ENCODE data around the gene ORC3.
"Not testable (repeated sequence)": the region's sequence is repeated elsewhere in the genome, so short reads cannot be mapped to it uniquely, and the experiment has no call there.

Gene ORC3

GRCh38 chr6:87675004-87675681 is 85.2 kb downstream of the ORC3 start:
- POLR2A ChIA-PET (ENCODE audit: low non-redundant PET): no interaction called here
- DNase-seq (ENCODE audit: low spot score): no peak
- no peak overlapping the region for H3K27ac ChIP-seq
- TF ChIP-seq, protein P1, sequence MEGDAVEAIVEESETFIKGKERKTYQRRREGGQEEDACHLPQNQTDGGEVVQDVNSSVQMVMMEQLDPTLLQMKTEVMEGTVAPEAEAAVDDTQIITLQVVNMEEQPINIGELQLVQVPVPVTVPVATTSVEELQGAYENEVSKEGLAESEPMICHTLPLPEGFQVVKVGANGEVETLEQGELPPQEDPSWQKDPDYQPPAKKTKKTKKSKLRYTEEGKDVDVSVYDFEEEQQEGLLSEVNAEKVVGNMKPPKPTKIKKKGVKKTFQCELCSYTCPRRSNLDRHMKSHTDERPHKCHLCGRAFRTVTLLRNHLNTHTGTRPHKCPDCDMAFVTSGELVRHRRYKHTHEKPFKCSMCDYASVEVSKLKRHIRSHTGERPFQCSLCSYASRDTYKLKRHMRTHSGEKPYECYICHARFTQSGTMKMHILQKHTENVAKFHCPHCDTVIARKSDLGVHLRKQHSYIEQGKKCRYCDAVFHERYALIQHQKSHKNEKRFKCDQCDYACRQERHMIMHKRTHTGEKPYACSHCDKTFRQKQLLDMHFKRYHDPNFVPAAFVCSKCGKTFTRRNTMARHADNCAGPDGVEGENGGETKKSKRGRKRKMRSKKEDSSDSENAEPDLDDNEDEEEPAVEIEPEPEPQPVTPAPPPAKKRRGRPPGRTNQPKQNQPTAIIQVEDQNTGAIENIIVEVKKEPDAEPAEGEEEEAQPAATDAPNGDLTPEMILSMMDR (conservative IDR thresholded peaks at IDR 0.05; ENCODE audit: low read depth): no peak
- CTCF ChIA-PET: no interaction called here

GRCh38 chr6:87682310-87682709 is 92.4 kb downstream of the ORC3 start:
- DNase-seq (ENCODE audit: low spot score): no peak
- CTCF ChIA-PET: interaction anchor here (0.6 kb wide), 1 partner anchor 102 kb away, joined by 3 read pairs; no protein-coding TSS in a partner anchor
- POLR2A ChIA-PET (ENCODE audit: low non-redundant PET): no interaction called here
- H3K27ac ChIP-seq: no peak overlapping the region
- TF ChIP-seq, protein P1 (conservative IDR thresholded peaks at IDR 0.05; ENCODE audit: low read depth): no peak

GRCh38 chr6:87683890-87684289 is 94.0 kb downstream of the ORC3 start:
- H3K27ac ChIP-seq: no peak overlapping the region
- ChIA-PET CTCF (no interaction called here), POLR2A (ENCODE audit: low non-redundant PET) (no interaction called here)
- no peak for DNase-seq (ENCODE audit: low spot score)
- TF ChIP-seq, protein P1 (conservative IDR thresholded peaks at IDR 0.05; ENCODE audit: low read depth): no peak

- ChIA-PET POLR2A (ENCODE audit: low non-redundant PET) (no interaction called here), CTCF (interaction anchor here (0.6 kb wide), 1 partner anchor 1469 kb away, joined by 3 read pairs; no protein-coding TSS in a partner anchor)
- TF ChIP-seq, protein P1 (conservative IDR thresholded peaks at IDR 0.05; ENCODE audit: low read depth): no peak
- DNase-seq (ENCODE audit: low spot score): no peak
- no peak overlapping the region for H3K27ac ChIP-seq
Measured at GRCh38 chr6:87684895-87685654, 95.1 kb downstream of the ORC3 start.

- POLR2A ChIA-PET (ENCODE audit: low non-redundant PET); H3K27ac ChIP-seq; DNase-seq (ENCODE audit: low spot score): not testable (repeated sequence)
- CTCF ChIA-PET: interaction anchor here (1.0 kb wide), 1 partner anchor 13 kb away, joined by 3 read pairs; no protein-coding TSS in a partner anchor
Measured at GRCh38 chr6:87686636-87687205, 96.8 kb downstream of the ORC3 start.

DNA sequence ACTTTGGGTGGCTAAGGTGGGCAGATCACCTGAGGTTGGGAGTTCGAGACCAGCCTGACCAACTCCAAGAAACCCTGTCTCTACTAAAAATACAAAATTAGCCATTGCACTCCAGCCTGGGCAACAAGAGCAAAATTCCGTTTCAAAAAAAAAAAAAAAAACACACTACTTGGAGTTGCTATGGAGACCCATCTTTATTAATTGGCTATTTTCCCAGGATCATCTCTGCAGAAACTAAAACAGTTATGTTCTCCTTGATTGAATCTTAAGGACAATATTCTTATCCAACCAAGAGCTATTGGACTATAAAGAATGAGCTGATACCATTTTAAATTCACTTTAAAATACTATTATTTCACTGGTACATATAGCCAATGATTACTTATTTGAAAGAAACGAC is 97.4 kb downstream of the ORC3 start:
- CTCF ChIA-PET: no interaction called here
- H3K27ac ChIP-seq: no peak overlapping the region
- no peak for DNase-seq (ENCODE audit: low spot score)
- TF ChIP-seq, protein P1 (conservative IDR thresholded peaks at IDR 0.05; ENCODE audit: low read depth): no peak
- POLR2A ChIA-PET (ENCODE audit: low non-redundant PET): no interaction called here

DNA sequence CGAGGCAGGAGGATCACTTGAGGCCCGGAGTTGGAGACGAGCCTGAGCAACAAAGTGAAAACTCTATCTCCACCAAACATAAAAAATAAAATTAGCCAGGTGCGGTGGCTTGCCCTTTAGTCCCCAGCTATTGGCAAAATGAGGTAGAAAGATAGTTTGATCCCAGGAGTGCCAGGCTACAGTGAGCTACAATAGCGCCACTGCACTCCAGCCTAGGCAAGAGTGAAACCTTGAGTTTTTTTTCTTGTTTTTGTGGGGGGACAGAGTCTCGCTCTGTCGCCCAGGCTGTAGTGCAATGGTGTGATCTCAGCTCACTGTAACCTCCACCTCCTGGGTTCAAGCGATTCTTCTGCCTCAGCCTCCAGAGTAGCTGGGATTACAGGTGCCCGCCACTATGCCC is 98.0 kb downstream of the ORC3 start:
- DNase-seq (ENCODE audit: low spot score); POLR2A ChIA-PET (ENCODE audit: low non-redundant PET); CTCF ChIA-PET: not testable (repeated sequence)
- peak overlapping the region; percentile 10; the same call in 1 of the 2 replicates for H3K27ac ChIP-seq

Data from RWPE1 (cell line).